Ishikawa (cell line): ENCODE data around the gene ZBTB7C.
A peak's percentile ranks its signal among the peaks of the same experiment; 100 is the strongest.

Experiments used
- CEBPB ChIP-seq: IDR thresholded peaks from 2 replicates; pipeline ENCODE4 v1.6.1; 2012
- CREB1 ChIP-seq: IDR thresholded peaks from 2 replicates; pipeline ENCODE4 v1.6.1; 2012; ENCODE audit warnings: low read depth
- EGR1 ChIP-seq: IDR thresholded peaks from 2 replicates; pipeline ENCODE4 v1.6.1; 2012
- EP300 ChIP-seq: IDR thresholded peaks from 2 replicates; pipeline ENCODE4 v1.6.1; 2012; ENCODE audit warnings: borderline replicate concordance
- FOXM1 ChIP-seq: IDR thresholded peaks from 2 replicates; pipeline ENCODE4 v1.6.1; 2012; ENCODE audit warnings: low read depth, borderline replicate concordance
- NFIC ChIP-seq: IDR thresholded peaks from 2 replicates; pipeline ENCODE4 v1.6.1; 2012
- RAD21 ChIP-seq: IDR thresholded peaks from 2 replicates; pipeline ENCODE4 v1.6.1; 2012; ENCODE audit warnings: low read depth
- TAF1 ChIP-seq: IDR thresholded peaks from 2 replicates; pipeline ENCODE4 v1.6.1; 2012; ENCODE audit warnings: low read depth, mild to moderate bottlenecking
- TCF12 ChIP-seq: IDR thresholded peaks from 2 replicates; pipeline ENCODE4 v1.6.1; 2012; ENCODE audit warnings: low read depth
- TEAD4 ChIP-seq: IDR thresholded peaks from 2 replicates; pipeline ENCODE4 v1.6.1; 2012
- YY1 ChIP-seq: IDR thresholded peaks from 2 replicates; pipeline ENCODE4 v1.6.1; 2012; ENCODE audit warnings: low read depth
- ZBTB7A ChIP-seq: IDR thresholded peaks from 2 replicates; pipeline ENCODE4 v1.6.1; 2012; ENCODE audit warnings: low read depth
- TF ChIP-seq, protein P1 (sequence below): IDR thresholded peaks from 2 replicates; pipeline ENCODE4 v1.6.1; 2012
- TF ChIP-seq, protein P2 (sequence below): IDR thresholded peaks from 2 replicates; pipeline ENCODE4 v1.6.1; 2012; ENCODE audit warnings: low read depth, mild to moderate bottlenecking
- TF ChIP-seq, protein P3 (sequence below): IDR thresholded peaks from 2 replicates; pipeline ENCODE4 v1.6.1; 2012

Gene ZBTB7C

DNA sequence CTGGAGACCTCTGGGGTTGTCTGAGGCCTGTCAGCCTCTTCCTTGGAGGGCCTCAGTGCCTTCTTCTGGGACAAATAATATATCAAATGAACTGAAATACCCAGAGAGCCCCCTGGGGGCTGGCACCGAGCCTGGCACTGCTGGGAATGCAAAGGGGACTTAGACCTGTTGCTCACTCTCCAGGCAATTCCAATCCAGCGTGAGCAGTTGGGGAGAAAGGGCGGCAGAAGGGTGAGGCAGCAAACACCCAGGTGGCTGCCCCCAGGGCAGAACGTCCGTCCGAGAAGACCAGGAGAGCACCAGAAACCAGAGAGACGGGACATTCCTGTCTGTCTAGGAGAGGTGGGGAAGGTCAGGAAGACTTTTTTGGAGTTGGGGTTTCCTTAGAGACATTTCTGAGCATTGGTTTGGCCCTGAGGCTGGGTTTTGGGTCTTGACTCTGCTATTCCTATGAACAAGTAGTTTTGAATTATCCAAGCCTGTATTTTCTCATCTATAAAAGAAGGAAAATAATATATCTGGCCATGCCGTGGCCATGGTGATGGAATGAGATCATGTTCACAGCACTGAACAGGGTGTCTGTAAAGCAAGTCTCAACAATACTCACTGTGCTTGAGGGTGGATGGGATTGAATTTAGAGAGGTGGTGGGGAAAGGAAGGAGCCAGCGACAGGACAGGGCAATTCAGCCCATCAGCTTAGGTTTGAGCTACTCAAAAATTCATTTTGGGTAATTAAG, 44.3 kb upstream of the ZBTB7C start:
- TF ChIP-seq ZBTB7A (0 out of 2 replicates have a peak, but pooled peaks have one; percentile 24), YY1 (no peak)

DNA sequence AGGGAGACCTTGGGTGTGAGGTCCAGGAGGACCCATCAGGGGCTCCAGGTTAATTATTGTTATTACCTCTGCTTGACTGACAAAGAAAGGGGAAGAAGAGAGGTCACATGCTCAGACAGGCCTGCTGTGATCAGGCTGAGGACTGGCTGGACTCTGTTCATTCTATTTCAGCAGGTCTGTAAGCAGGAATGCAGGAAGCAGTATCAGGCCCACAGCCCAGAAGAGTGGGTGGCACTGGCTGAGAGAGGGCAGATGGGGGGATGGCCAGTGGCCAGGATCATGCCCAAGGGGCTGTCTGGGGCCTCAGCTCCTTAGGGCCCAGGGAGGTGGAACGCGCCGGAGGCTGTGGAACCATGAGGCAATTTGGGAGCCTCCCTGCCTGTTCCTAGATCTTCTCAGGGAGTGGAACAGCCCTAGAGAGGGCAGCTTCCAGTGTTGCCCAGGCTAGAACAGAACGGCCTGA, 43.7 kb upstream of the ZBTB7C start:
- TF ChIP-seq, protein P1, sequence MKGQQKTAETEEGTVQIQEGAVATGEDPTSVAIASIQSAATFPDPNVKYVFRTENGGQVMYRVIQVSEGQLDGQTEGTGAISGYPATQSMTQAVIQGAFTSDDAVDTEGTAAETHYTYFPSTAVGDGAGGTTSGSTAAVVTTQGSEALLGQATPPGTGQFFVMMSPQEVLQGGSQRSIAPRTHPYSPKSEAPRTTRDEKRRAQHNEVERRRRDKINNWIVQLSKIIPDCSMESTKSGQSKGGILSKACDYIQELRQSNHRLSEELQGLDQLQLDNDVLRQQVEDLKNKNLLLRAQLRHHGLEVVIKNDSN: 0 out of 2 replicates have a peak, but pooled peaks have one; percentile 4
- TF ChIP-seq YY1: no peak
- no peak for TF ChIP-seq TEAD4

- TF ChIP-seq EP300: no peak
- no peak for TF ChIP-seq CREB1
- TF ChIP-seq TCF12: no peak
- no peak for TF ChIP-seq NFIC
- no peak for TF ChIP-seq FOXM1
- no peak for TF ChIP-seq EGR1
- TF ChIP-seq, protein P2, sequence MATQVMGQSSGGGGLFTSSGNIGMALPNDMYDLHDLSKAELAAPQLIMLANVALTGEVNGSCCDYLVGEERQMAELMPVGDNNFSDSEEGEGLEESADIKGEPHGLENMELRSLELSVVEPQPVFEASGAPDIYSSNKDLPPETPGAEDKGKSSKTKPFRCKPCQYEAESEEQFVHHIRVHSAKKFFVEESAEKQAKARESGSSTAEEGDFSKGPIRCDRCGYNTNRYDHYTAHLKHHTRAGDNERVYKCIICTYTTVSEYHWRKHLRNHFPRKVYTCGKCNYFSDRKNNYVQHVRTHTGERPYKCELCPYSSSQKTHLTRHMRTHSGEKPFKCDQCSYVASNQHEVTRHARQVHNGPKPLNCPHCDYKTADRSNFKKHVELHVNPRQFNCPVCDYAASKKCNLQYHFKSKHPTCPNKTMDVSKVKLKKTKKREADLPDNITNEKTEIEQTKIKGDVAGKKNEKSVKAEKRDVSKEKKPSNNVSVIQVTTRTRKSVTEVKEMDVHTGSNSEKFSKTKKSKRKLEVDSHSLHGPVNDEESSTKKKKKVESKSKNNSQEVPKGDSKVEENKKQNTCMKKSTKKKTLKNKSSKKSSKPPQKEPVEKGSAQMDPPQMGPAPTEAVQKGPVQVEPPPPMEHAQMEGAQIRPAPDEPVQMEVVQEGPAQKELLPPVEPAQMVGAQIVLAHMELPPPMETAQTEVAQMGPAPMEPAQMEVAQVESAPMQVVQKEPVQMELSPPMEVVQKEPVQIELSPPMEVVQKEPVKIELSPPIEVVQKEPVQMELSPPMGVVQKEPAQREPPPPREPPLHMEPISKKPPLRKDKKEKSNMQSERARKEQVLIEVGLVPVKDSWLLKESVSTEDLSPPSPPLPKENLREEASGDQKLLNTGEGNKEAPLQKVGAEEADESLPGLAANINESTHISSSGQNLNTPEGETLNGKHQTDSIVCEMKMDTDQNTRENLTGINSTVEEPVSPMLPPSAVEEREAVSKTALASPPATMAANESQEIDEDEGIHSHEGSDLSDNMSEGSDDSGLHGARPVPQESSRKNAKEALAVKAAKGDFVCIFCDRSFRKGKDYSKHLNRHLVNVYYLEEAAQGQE: no peak
- TF ChIP-seq RAD21: no peak
- TF ChIP-seq, protein P1: no peak
- TF ChIP-seq CEBPB: no peak
- no peak for TF ChIP-seq TEAD4
- TF ChIP-seq TAF1: no peak
- TF ChIP-seq, protein P3, sequence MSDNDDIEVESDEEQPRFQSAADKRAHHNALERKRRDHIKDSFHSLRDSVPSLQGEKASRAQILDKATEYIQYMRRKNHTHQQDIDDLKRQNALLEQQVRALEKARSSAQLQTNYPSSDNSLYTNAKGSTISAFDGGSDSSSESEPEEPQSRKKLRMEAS: no peak
- TF ChIP-seq ZBTB7A: no peak
- TF ChIP-seq YY1: no peak
These were observed 41.5 kb upstream of the ZBTB7C start for GRCh38 chr18:48450685-48451084.

GRCh38 chr18:48446582-48447225, 37.5 kb upstream of the ZBTB7C start:
- TF ChIP-seq, protein P1: no peak
- peak; percentile 96 for TF ChIP-seq RAD21

- TF ChIP-seq CEBPB (peak; percentile 72), YY1 (no peak), RAD21 (peak; percentile 83)
These were observed 36.4 kb upstream of the ZBTB7C start for GRCh38 chr18:48445540-48445939.

DNA sequence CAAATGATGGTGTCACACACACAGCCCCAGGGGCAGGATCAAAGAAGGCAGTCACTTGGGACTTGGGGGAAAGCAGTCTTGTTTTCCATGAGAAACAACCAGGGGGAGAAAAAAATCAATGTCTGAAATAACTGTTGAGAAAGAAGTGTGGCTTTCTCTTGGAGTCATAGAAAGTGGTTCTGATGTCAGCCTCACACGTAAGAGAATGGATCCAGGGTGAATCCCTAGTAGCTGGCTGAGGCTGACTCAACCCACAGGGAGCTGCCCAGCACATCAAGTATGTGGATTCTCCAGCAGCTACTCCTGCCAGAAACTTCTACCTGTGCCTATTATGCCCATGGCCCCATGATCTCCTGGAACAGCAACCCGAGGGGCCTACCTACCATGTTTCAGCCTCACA, 33.6 kb upstream of the ZBTB7C start:
- TF ChIP-seq, protein P2: no peak
- TF ChIP-seq TCF12: no peak
- TF ChIP-seq ZBTB7A: no peak
- TF ChIP-seq, protein P1: no peak
- no peak for TF ChIP-seq EP300
- no peak for TF ChIP-seq NFIC
- no peak for TF ChIP-seq RAD21
- TF ChIP-seq, protein P3: no peak
- TF ChIP-seq TEAD4: no peak
- TF ChIP-seq CEBPB: no peak
- no peak for TF ChIP-seq FOXM1
- TF ChIP-seq EGR1: no peak
- TF ChIP-seq TAF1: no peak
- no peak for TF ChIP-seq YY1
- no peak for TF ChIP-seq CREB1
